Neuronal stem cell (in vitro differentiated cells): Measurements from ENCODE around the gene CRIP3.

Source experiments
- DNase-seq: peaks from one replicate; pipeline ENCODE4 v3.0.0-alpha.2; 2013; ENCODE audit warnings: low spot score
- H2AFZ ChIP-seq: one replicate; pipeline ENCODE4 v1.6.1; 2013; ENCODE audit warnings: mild to moderate bottlenecking, low read length, inconsistent platforms
- H2AK5ac ChIP-seq: 2 replicates; pipeline ENCODE4 v1.6.1; 2013; ENCODE audit warnings: low read depth, mild to moderate bottlenecking, inconsistent platforms, low read length, moderate library complexity, mixed read lengths
- H2BK120ac ChIP-seq: 2 replicates; pipeline ENCODE4 v1.6.1; 2013; ENCODE audit warnings: low read depth, mild to moderate bottlenecking, inconsistent platforms, low read length, moderate library complexity, mixed read lengths
- H2BK12ac ChIP-seq: one replicate; pipeline ENCODE4 v1.6.1; 2013; ENCODE audit warnings: low read length, inconsistent platforms
- H2BK15ac ChIP-seq: 2 replicates; pipeline ENCODE4 v1.6.1; 2013; ENCODE audit warnings: mild to moderate bottlenecking, low read length, inconsistent platforms, mixed read lengths
- H2BK5ac ChIP-seq: one replicate; pipeline ENCODE4 v1.6.1; 2013; ENCODE audit warnings: inconsistent platforms, mild to moderate bottlenecking, low read length, moderate library complexity
- H3K14ac ChIP-seq: one replicate; pipeline ENCODE4 v1.6.1; 2013; ENCODE audit warnings: low read length, inconsistent platforms
- H3K18ac ChIP-seq: 2 replicates; pipeline ENCODE4 v1.6.1; 2013; ENCODE audit warnings: low read length, inconsistent platforms
- H3K23ac ChIP-seq: 2 replicates; pipeline ENCODE4 v1.6.1; 2013; ENCODE audit warnings: low read depth, mild to moderate bottlenecking, mixed read lengths, low read length, inconsistent platforms; ENCODE audit not compliant: poor library complexity
- H3K27ac ChIP-seq: replicated peaks from 3 replicates; pipeline ENCODE4 v1.5.1; 2013; ENCODE audit warnings: low read length, inconsistent platforms
- H3K27me3 ChIP-seq, 3 experiments: 2 replicates each; pipeline ENCODE4 v1.6.1; 2013; ENCODE audit warnings: low read length in 3 of 3, mild to moderate bottlenecking in 2 of 3, inconsistent platforms in 1 of 3, low read depth in 1 of 3, mixed read lengths in 1 of 3, moderate library complexity in 1 of 3; ENCODE audit not compliant: control insufficient read depth in 3 of 3, insufficient read depth in 3 of 3
- H3K36me3 ChIP-seq, 2 donors: replicated peaks in 1 of 2; 2 replicates each; pipeline ENCODE4 v1.6.1; 2013; ENCODE audit warnings: low read length in 2 of 2; ENCODE audit not compliant: control insufficient read depth in 2 of 2, insufficient read depth in 2 of 2
- H3K4ac ChIP-seq: 2 replicates; pipeline ENCODE4 v1.6.1; 2013; ENCODE audit warnings: inconsistent platforms, mild to moderate bottlenecking, low read length, moderate library complexity
- H3K4me1 ChIP-seq, 2 donors: 1 replicate in 1 of 2; 2 replicates in 1 of 2; pipeline ENCODE4 v1.6.1; 2013; ENCODE audit warnings: low read length in 2 of 2, low read depth in 1 of 2; ENCODE audit not compliant: control insufficient read depth in 2 of 2, insufficient read depth in 1 of 2
- H3K4me2 ChIP-seq: one replicate; pipeline ENCODE4 v1.6.1; 2013; ENCODE audit warnings: mild to moderate bottlenecking, low read length, inconsistent platforms; ENCODE audit not compliant: insufficient read depth, poor library complexity, severe bottlenecking
- H3K4me3 ChIP-seq, 2 donors: 2 replicates each; pipeline ENCODE4 v1.5.1; 2013; ENCODE audit warnings: low read length in 2 of 2, mild to moderate bottlenecking in 2 of 2, inconsistent platforms in 1 of 2, moderate library complexity in 1 of 2
- H3K79me1 ChIP-seq: one replicate; pipeline ENCODE4 v1.6.1; 2013; ENCODE audit warnings: low read depth, mild to moderate bottlenecking, inconsistent platforms, low read length, moderate library complexity
- H3K9ac ChIP-seq: one replicate; pipeline ENCODE4 v1.6.1; 2013; ENCODE audit warnings: mild to moderate bottlenecking, low read depth, low read length, inconsistent platforms; ENCODE audit not compliant: poor library complexity
- H3K9me3 ChIP-seq, 2 donors: replicated peaks in 1 of 2; 2 replicates each; pipeline versions ENCODE3 to v1.6.1; 2013; ENCODE audit warnings: low read length in 2 of 2, mild to moderate bottlenecking in 2 of 2, inconsistent platforms in 1 of 2, low read depth in 1 of 2, mixed read lengths in 1 of 2, moderate library complexity in 1 of 2; ENCODE audit not compliant: control insufficient read depth in 2 of 2, insufficient read depth in 1 of 2
- H4K8ac ChIP-seq: one replicate; pipeline ENCODE4 v1.6.1; 2013; ENCODE audit warnings: low read depth, mild to moderate bottlenecking, inconsistent platforms, low read length, moderate library complexity
- H4K91ac ChIP-seq: one replicate; pipeline ENCODE4 v1.6.1; 2013; ENCODE audit warnings: low read length, low read depth, mild to moderate bottlenecking, inconsistent platforms; ENCODE audit not compliant: poor library complexity
- WGBS, 2 donors: extraction: QIAGEN DNeasy Blood & Tissue Kit; methylation state at CpG; one replicate each; pipeline ENCODE4 v1.1.7; 2013; ENCODE audit warnings: missing lambda C conversion rate in 2 of 2, mixed read lengths in 1 of 2; ENCODE audit not compliant: insufficient read length in 2 of 2, insufficient replicate concordance in 1 of 2; ENCODE audit errors: extremely low coverage in 2 of 2; 5-methylcytosine and 5-hydroxymethylcytosine counted together

CRIP3 gene

GRCh38 chr6:43331891-43332290, 23.3 kb upstream of the CRIP3 start:
- no peak overlapping the region for H2BK15ac ChIP-seq
- H2AK5ac ChIP-seq = no peak overlapping the region
- no peak overlapping the region for H4K8ac ChIP-seq
- no peak overlapping the region for H2BK12ac ChIP-seq
- H3K27me3 ChIP-seq = no peaks in the 10 kb centered on the region
- no peak overlapping the region for H3K9ac ChIP-seq
- no peak overlapping the region for H4K91ac ChIP-seq
- no peak overlapping the region for H3K4me2 ChIP-seq
- no peak overlapping the region for H3K4me3 ChIP-seq
- H3K27ac ChIP-seq = no peak overlapping the region
- H2BK5ac ChIP-seq = no peak overlapping the region
- H3K79me1 ChIP-seq = no peaks in the 10 kb centered on the region
- no peak overlapping the region for H2AFZ ChIP-seq
- no peak overlapping the region for H3K14ac ChIP-seq
- H3K9me3 ChIP-seq = no peaks in the 10 kb centered on the region
- peaks cover 3 to 8% of the 10 kb centered on the region in 2 donors for H3K36me3 ChIP-seq
- H3K18ac ChIP-seq = no peak overlapping the region
- WGBS, 2 donors = 100% methylated on average over 2 of the region's 4 CpGs; no CpG with 5 or more reads in 1 of the 2 donors
- H2BK120ac ChIP-seq = no peak overlapping the region
- DNase-seq = no peak
- H3K4ac ChIP-seq = no peak overlapping the region
- no peaks in the 10 kb centered on the region for H3K4me1 ChIP-seq
- H3K23ac ChIP-seq = no peak overlapping the region

GRCh38 chr6:43331470-43331869, 22.8 kb upstream of the CRIP3 start:
- H3K79me1 ChIP-seq = no peaks in the 10 kb centered on the region
- H2BK12ac ChIP-seq = no peak overlapping the region
- no peak overlapping the region for H3K4ac ChIP-seq
- H3K9me3 ChIP-seq = no peaks in the 10 kb centered on the region
- no peak overlapping the region for H3K9ac ChIP-seq
- no peak overlapping the region for H3K4me3 ChIP-seq
- H3K27me3 ChIP-seq = no peaks in the 10 kb centered on the region
- H3K18ac ChIP-seq = no peak overlapping the region
- no peak overlapping the region for H2BK120ac ChIP-seq
- no peak overlapping the region for H3K14ac ChIP-seq
- no peak overlapping the region for H2BK5ac ChIP-seq
- H3K4me2 ChIP-seq = no peak overlapping the region
- H2AK5ac ChIP-seq = no peak overlapping the region
- H4K8ac ChIP-seq = no peak overlapping the region
- no peak overlapping the region for H2BK15ac ChIP-seq
- no peak overlapping the region for H3K23ac ChIP-seq
- no peak overlapping the region for H3K27ac ChIP-seq
- no peak for DNase-seq
- H4K91ac ChIP-seq = no peak overlapping the region
- H3K4me1 ChIP-seq = no peaks in the 10 kb centered on the region
- no peak overlapping the region for H2AFZ ChIP-seq
- H3K36me3 ChIP-seq = peaks cover 2 to 5% of the 10 kb centered on the region in 2 donors
- no CpG with 5 or more reads among the region's 1 CpG for WGBS, 2 donors

- WGBS, 2 donors = no CpG with 5 or more reads among the region's 1 CpG
- Histone ChIP-seq H3K79me1 (no peaks in the 10 kb centered on the region), H3K27ac (no peak overlapping the region), H2AFZ (no peak overlapping the region), H3K4me1 (no peaks in the 10 kb centered on the region), H2BK120ac (no peak overlapping the region), H3K4me2 (no peak overlapping the region), H3K9me3 (no peaks in the 10 kb centered on the region), H3K9ac (no peak overlapping the region), H2BK12ac (no peak overlapping the region), H4K91ac (no peak overlapping the region), H3K4ac (no peak overlapping the region), H3K14ac (no peak overlapping the region), H3K36me3 (no peaks in the 10 kb centered on the region), H3K18ac (no peak overlapping the region), H3K27me3 (no peaks in the 10 kb centered on the region), H3K4me3 (no peak overlapping the region), H3K23ac (no peak overlapping the region), H2AK5ac (no peak overlapping the region), H4K8ac (no peak overlapping the region), H2BK15ac (no peak overlapping the region), H2BK5ac (no peak overlapping the region)
- DNase-seq = no peak
These were observed 19.9 kb upstream of the CRIP3 start for GRCh38 chr6:43328528-43328927.

DNA sequence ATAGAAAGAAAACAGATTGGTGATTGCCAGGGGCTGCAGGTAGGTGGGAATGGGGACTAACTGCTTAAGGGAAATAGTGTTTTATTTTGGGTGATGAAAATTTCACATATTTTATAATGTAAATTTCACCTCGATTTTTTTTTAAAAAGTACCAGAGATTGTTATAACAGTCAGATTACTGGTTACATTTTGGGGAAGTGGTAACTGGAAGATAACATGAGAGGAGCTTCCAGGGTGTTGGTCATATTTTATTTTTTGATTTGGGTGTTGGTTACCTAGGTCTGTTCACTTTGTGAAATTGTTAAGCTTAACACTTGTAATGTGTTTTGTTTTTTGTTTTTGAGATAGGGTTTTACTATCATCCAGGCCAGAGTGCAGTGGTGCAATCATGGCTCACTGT, 17.2 kb upstream of the CRIP3 start:
- Histone ChIP-seq H3K9me3 (no peaks in the 10 kb centered on the region), H2AK5ac (no peak overlapping the region), H2BK5ac (no peak overlapping the region), H4K8ac (no peak overlapping the region), H3K4me2 (no peak overlapping the region), H3K4me1 (no peaks in the 10 kb centered on the region), H3K23ac (no peak overlapping the region), H3K9ac (no peak overlapping the region), H2BK12ac (no peak overlapping the region), H2BK120ac (no peak overlapping the region), H3K27ac (no peak overlapping the region), H2BK15ac (no peak overlapping the region), H3K4ac (no peak overlapping the region), H3K14ac (no peak overlapping the region), H3K36me3 (no peaks in the 10 kb centered on the region), H3K18ac (no peak overlapping the region), H3K79me1 (no peaks in the 10 kb centered on the region), H4K91ac (no peak overlapping the region), H3K4me3 (no peak overlapping the region), H2AFZ (no peak overlapping the region), H3K27me3 (no peaks in the 10 kb centered on the region)
- DNase-seq = no peak
- WGBS, 2 donors = no CpG with 5 or more reads among the region's 1 CpG
